ENCODE data around the gene CDH18.
A peak's percentile ranks its signal among the peaks of the same experiment; 100 is the strongest.
"Not testable (repeated sequence)": the region's sequence is repeated elsewhere in the genome, so short reads cannot be mapped to it uniquely, and the experiment has no call there.

CDH18 gene

DNA sequence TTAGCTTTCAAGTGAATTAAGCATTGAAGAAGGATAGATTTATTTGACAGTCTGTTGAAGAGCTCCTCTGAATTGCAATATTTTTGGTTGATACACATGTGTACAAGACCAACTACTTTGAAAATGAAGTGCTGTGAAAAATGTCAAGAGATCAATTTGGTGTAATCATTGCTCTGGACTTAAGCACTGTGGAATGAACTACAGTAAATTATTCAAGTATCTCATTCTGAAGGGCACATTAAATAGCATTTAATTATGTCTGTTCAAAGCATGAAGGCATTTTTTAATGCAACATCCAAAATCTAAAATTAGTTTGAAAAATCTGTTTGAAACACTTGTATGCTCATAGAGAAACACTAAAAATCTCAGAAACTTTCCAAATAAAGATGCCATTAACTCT lies 107.5 kb downstream of the CDH18 start:
- no peak for TF ChIP-seq JUND (IDR thresholded peaks at IDR 0.05; ENCODE audit: low read depth)
- DNase-seq (ENCODE audit: low read depth in 1 of 2, low spot score in 1 of 2): no peak
- in situ Hi-C loops (cut with HindIII; ENCODE audit: low pct_unique_long_range_greater_than_20kb, low sequenced_read_pairs): no loop called here

DNA sequence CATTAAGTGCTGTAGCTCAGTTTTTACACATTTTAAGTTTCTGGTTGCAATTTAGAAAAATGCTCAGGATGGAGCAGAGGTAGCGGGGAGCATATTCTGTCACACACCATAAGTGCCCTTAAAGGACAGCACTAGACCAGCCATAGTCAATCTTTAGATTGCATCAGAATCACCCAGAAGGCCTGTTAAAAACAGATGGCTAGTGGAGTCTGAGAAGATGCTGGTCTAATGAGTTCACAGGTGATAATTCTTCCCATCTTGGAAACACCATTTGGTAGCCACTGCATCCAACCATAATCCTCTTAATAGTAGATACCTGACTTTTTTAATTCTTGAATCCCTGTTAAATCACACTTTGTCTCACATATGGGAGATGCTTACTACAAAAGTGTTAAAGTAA lies 113.2 kb downstream of the CDH18 start:
- in situ Hi-C loops (cut with HindIII; ENCODE audit: low pct_unique_long_range_greater_than_20kb, low sequenced_read_pairs): no loop called here
- DNase-seq (ENCODE audit: low read depth in 1 of 2, low spot score in 1 of 2): no peak
- TF ChIP-seq JUND (IDR thresholded peaks at IDR 0.05; ENCODE audit: low read depth): no peak

DNA sequence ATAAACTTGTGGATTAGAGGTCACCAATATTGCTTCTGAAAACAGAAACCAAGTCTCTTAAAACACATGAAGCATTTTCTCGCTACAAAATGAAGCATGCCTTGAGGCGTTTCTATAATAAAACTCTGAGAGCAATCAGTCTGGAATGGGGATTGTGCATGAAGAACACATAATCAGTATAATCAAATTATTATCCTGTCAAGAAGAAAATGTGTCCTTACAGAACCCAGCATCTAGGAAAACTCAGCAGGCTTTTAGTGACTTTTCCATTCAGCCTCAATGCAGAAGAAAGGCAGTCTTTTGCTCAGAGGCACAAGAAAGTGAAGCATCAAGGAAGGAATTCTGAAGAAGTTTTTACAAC lies 121.9 kb downstream of the CDH18 start:
- no peak for TF ChIP-seq JUND (IDR thresholded peaks at IDR 0.05; ENCODE audit: low read depth)
- in situ Hi-C loops (cut with HindIII; ENCODE audit: low pct_unique_long_range_greater_than_20kb, low sequenced_read_pairs): no loop called here
- DNase-seq (ENCODE audit: low read depth in 1 of 2, low spot score in 1 of 2): peak in 1 of 2 experiments; percentile 18

DNA sequence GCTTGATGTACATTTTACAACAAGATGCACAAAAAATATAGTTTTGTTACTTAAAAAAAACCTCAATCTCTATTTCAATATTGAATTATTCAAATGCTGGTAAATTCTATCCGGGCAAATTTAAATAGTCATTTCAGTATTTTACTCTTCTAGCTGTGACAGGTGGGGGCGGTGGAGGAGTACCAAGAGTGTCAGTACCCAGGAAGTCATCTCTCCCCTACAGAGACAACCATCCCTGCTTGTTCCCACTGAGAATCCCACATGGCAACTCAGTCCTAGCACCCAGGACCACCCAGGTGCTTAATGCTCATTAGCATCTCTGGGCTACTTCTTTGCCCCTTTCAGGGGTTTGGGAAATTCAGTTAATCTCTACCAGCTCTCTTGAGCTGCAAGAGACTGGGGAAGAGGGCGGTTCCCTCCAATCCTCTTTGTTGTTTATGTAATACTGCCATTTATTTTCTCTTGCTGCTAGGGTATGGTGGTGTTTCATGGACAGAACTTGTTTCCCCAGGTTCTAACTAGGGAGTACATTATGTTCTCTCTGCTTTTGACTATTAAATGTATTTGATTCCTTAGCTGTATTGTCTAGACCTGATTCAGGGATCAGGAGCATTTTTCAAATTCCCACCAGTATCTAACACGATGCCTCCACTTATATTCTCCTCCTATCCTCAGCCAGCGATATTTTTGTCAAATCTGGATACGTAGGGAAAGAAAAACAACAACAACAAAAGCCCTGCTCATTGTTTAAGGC lies 122.5 kb downstream of the CDH18 start:
- DNase-seq (ENCODE audit: low read depth in 1 of 2, low spot score in 1 of 2): no peak
- TF ChIP-seq JUND (IDR thresholded peaks at IDR 0.05; ENCODE audit: low read depth): no peak
- in situ Hi-C loops (cut with HindIII; ENCODE audit: low pct_unique_long_range_greater_than_20kb, low sequenced_read_pairs): no loop called here

DNA sequence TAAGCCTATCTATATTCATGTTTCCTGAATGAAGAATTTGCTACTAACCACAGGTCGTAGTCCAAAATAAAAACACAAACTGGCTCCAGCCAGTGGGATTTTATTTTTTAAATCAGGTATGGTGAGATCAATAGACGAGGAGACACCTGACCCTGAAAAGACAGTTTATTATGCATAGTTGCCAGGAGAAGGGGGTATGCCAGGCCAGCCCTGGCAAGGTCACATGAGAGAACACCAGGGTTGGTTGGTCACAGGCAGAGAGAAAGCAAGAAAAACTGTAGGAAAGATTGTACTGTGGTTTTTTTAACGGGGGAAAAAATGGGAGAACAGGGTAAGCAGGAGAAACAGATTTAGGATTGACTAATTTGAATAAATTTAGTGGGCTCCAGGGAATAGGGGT lies 125.3 kb downstream of the CDH18 start:
- no peak for DNase-seq (ENCODE audit: low read depth in 1 of 2, low spot score in 1 of 2)
- in situ Hi-C loops (cut with HindIII; ENCODE audit: low pct_unique_long_range_greater_than_20kb, low sequenced_read_pairs): no loop called here
- no peak for TF ChIP-seq JUND (IDR thresholded peaks at IDR 0.05; ENCODE audit: low read depth)

DNA sequence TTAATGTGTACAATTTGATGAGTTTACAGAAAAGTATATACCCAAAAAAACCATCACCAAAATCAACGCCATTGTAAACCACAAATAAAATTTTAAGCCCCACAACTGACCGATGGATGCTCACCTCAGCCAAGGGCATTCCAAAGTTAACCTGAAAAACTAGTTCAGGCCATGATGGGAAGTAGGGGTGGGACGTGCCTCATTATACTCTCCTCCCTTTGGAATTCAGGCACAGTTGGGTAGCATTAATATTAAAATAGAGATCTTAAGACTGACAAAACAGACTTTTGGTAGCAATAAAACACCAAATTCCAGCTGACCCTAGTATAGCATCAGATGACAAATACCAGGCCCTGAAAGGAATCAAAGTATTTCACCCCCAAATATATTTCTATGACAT lies 129.0 kb downstream of the CDH18 start:
- in situ Hi-C loops (cut with HindIII; ENCODE audit: low pct_unique_long_range_greater_than_20kb, low sequenced_read_pairs): no loop called here
- no peak for TF ChIP-seq JUND (IDR thresholded peaks at IDR 0.05; ENCODE audit: low read depth)

DNA sequence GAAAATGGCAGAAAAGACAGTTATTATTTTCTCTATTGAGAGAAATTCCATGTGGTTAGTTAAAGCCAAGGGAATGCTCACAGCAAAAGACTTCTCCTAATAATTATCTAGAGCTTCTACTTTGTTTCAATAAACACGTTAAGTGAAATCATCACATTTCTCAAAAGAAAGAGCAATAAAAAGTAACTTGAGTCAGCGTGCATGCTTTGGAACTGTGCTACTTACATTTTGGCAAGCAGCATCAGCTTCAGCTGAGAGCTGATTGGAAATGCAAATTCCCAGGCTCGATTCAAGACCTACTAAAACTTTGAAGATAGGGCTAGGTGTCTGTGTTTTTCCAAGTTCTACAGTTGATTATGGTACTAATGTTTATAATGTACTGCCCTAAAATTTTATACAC lies 132.1 kb downstream of the CDH18 start:
- no peak for DNase-seq (ENCODE audit: low read depth in 1 of 2, low spot score in 1 of 2)
- in situ Hi-C loops (cut with HindIII; ENCODE audit: low pct_unique_long_range_greater_than_20kb, low sequenced_read_pairs): no loop called here
- TF ChIP-seq JUND (IDR thresholded peaks at IDR 0.05; ENCODE audit: low read depth): no peak

More for the DNA sequence above, 129.0 kb downstream of the CDH18 start:
- DNase-seq (ENCODE audit: low read depth in 1 of 2, low spot score in 1 of 2): no peak

DNA sequence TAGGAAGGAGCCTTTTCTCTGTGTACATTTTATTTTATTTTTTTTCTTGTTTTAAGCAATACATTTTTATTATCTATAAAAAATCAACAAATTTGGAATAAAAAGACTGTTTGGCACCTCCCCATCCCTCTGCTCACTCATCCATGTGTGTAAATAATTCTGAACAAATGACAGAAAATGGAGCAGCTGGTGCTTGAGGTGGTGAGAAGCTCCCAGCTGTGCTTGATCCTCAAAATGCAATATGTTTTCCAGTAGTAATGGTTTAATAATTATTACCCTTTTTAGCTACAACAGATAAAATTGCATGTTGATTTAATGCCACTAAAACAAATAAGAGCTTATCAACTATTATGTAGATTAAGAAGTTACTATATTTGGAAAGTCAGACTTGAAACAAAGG lies 132.5 kb downstream of the CDH18 start:
- no peak for DNase-seq (ENCODE audit: low read depth in 1 of 2, low spot score in 1 of 2)
- in situ Hi-C loops (cut with HindIII; ENCODE audit: low pct_unique_long_range_greater_than_20kb, low sequenced_read_pairs): no loop called here
- TF ChIP-seq JUND (IDR thresholded peaks at IDR 0.05; ENCODE audit: low read depth): no peak

DNA sequence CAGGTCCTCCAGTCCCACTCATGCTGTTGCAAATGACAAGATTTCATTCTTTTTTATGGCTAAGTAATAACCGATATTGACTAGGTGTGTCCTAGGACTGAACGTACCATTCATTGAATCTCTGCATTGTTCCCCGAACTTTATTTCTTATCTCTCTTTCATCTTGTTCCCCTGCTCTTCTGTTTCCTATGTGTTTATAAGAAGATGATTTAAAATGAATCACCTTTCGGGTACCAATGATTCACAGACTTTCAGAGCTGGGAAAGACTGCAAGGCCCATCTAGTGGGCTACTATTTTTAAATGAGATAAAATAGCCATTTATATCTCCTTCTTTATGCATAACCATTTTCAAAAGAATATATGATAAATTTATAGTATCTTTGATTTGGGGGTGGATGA lies 133.0 kb downstream of the CDH18 start:
- DNase-seq (ENCODE audit: low read depth in 1 of 2, low spot score in 1 of 2): no peak
- in situ Hi-C loops (cut with HindIII; ENCODE audit: low pct_unique_long_range_greater_than_20kb, low sequenced_read_pairs): no loop called here
- TF ChIP-seq JUND (IDR thresholded peaks at IDR 0.05; ENCODE audit: low read depth): no peak

DNA sequence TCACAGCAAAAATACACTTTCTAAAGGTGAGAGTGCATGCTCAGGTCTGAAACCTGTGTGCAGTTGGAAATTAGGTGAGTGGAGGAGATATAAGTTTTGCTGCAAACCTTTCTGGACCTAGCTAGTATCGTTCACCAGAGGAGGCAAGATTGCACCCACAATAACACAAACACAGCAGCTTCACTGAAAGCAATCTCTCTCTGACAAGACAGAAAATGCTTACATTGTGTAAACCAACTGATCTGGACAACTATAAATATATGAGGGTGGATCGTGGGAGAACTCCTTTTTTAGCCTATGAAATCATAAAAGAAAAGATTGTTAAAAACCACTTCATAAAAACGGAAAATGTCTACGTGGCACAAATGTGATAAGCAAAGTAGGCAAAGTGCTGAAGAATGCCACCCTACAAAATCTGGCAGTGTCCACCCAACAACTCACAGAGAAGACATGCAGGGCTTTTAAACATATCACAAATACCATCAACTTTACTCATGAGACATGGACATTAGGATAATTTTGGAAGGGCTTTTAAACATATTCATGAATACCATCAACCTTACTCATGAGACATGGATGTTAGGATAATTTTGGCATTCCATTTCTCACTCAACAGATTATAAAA lies 134.3 kb downstream of the CDH18 start:
- TF ChIP-seq JUND (IDR thresholded peaks at IDR 0.05; ENCODE audit: low read depth): no peak
- in situ Hi-C loops (cut with HindIII; ENCODE audit: low pct_unique_long_range_greater_than_20kb, low sequenced_read_pairs): no loop called here
- DNase-seq (ENCODE audit: low read depth in 1 of 2, low spot score in 1 of 2): no peak

DNA sequence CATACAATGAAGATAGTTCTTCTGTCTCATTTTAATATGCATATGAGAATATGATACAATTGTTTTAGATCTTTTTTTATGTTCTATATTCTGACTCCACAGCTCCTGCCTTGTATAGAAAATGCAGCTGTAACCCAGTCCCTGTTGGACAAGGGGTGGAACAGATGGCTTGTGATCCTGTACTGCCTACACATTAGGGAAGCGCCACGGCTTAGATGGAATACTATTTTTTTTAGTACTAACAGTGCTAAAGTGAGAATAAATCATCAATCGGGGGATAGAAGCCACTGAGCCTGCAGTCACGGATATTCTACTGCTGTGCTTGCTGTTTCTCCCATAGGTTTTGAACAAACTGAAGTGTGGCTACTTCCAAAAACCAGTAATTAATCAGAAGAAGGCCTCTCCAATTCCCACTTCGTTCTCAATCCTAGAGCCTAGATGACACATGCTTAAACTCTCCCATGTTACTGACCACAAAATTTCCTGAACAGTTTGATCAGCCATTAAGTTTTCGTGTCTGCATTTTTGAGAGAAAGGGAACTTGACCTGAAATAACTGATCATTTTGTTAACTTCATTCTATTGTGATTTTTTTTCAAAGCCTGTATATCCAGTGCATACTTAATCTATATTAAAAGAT lies 150.3 kb downstream of the CDH18 start:
- no peak for DNase-seq (ENCODE audit: low read depth in 1 of 2, low spot score in 1 of 2)
- in situ Hi-C loops (cut with HindIII; ENCODE audit: low pct_unique_long_range_greater_than_20kb, low sequenced_read_pairs): no loop called here
- no peak for TF ChIP-seq JUND (IDR thresholded peaks at IDR 0.05; ENCODE audit: low read depth)

DNA sequence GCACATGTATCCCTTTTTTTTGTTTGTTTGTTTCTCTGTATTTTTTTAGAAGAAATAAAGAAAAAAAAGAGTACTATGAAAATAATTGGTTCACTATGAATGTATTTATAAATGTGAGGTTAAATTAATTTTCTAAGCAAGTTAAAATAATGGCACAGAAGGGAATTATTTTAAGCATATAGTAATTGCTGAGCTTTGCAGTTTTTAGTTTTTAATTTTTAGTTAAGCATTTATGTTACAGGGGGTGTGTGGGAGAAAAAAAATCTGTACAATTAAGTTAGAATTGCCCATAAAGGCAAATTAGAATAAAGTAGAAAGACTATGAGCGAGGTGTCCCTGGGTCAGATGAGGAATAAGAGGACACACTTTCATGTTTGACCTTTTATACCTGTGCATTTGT lies 152.6 kb downstream of the CDH18 start:
- no peak for DNase-seq (ENCODE audit: low read depth in 1 of 2, low spot score in 1 of 2)
- no peak for TF ChIP-seq JUND (IDR thresholded peaks at IDR 0.05; ENCODE audit: low read depth)
- in situ Hi-C loops (cut with HindIII; ENCODE audit: low pct_unique_long_range_greater_than_20kb, low sequenced_read_pairs): no loop called here

DNA sequence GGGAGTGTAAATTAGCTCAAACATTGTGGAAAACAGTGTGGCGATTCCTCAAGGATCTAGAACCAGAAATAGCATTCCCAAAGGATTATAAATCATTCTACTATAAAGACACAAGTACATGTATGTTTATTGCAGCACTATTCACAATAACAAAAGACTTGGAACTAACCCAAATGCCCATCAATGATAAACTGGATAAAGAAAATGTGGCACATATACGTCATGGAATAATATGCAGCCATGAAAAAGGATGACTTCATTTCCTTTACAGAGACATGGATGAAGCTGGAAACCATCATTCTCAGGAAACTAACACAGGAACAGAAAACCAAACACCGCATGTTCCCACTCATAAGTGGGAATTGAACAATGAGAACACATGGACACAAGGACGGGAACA lies 175.3 kb downstream of the CDH18 start:
- in situ Hi-C loops (cut with HindIII; ENCODE audit: low pct_unique_long_range_greater_than_20kb, low sequenced_read_pairs): not testable (repeated sequence)

More for the DNA sequence above, 175.3 kb downstream of the CDH18 start:
- DNase-seq (ENCODE audit: low read depth in 1 of 2, low spot score in 1 of 2): not testable (repeated sequence)
